ENCODE measurements around the gene ZNF277. TPM values are rescaled to one million over a fixed set of nuclear protein-coding genes. Genes with fewer than 3 reads are reported as not detected.

The ZNF277 gene
- total and polyA plus RNA-seq, 4 donors: 7.8 to 23.5 (median 14.5) TPM

DNA sequence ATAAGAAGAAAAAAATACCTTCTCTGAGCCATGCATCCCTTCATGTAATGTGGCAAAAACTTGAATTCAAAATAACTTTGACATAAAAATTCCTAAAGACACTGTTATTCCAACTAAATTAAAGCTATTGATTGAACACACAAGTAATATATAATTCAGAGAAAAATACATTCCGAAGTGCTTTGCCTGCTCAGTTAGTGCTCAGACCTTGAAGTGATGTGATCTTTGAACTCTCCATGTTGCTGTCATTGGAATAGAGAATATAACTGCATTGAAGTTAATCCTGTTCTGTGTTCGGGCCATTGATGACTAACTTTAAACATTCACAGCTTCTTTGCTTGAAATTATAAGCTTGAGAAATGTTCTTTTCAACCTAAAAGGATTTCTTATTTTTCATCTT is 129.8 kb downstream of the ZNF277 start:
- no peak overlapping the region for H3K9ac ChIP-seq (ENCODE audit: low read depth in 1 of 2, low read length in 2 of 2)
- no peaks in the 10 kb centered on the region for H3K27me3 ChIP-seq (ENCODE audit: control insufficient read depth in 4 of 4, insufficient read depth in 4 of 4, low read length in 3 of 4)
- H3K36me3 ChIP-seq (ENCODE audit: control insufficient read depth in 4 of 4, insufficient read depth in 3 of 4, low read depth in 1 of 4, low read length in 3 of 4): peaks cover 3 to 19% (median 11%) of the 10 kb centered on the region in 4 donors
- TF ChIP-seq NR2F2 (IDR thresholded peaks at IDR 0.05) (no peak), FOXA2 (IDR thresholded peaks at IDR 0.05) (no peak), FOXA1 (IDR thresholded peaks at IDR 0.05) (no peak), YY1 (IDR thresholded peaks at IDR 0.05) (no peak), SP1 (IDR thresholded peaks at IDR 0.05) (no peak), RXRA (IDR thresholded peaks at IDR 0.05) (no peak), HNF4A (conservative IDR thresholded peaks at IDR 0.05) (no peak), HNF4G (IDR thresholded peaks at IDR 0.05) (no peak), EGR1 (IDR thresholded peaks at IDR 0.05; ENCODE audit: low read depth in 2 of 2) (no peak), GABPA (IDR thresholded peaks at IDR 0.05 in 1 of 2, conservative IDR thresholded peaks at IDR 0.05 in 1 of 2) (no peak), JUND (IDR thresholded peaks at IDR 0.05) (no peak), RAD21 (IDR thresholded peaks at IDR 0.05) (no peak), TAF1 (conservative IDR thresholded peaks at IDR 0.05) (no peak)
- TF ChIP-seq, protein P1, sequence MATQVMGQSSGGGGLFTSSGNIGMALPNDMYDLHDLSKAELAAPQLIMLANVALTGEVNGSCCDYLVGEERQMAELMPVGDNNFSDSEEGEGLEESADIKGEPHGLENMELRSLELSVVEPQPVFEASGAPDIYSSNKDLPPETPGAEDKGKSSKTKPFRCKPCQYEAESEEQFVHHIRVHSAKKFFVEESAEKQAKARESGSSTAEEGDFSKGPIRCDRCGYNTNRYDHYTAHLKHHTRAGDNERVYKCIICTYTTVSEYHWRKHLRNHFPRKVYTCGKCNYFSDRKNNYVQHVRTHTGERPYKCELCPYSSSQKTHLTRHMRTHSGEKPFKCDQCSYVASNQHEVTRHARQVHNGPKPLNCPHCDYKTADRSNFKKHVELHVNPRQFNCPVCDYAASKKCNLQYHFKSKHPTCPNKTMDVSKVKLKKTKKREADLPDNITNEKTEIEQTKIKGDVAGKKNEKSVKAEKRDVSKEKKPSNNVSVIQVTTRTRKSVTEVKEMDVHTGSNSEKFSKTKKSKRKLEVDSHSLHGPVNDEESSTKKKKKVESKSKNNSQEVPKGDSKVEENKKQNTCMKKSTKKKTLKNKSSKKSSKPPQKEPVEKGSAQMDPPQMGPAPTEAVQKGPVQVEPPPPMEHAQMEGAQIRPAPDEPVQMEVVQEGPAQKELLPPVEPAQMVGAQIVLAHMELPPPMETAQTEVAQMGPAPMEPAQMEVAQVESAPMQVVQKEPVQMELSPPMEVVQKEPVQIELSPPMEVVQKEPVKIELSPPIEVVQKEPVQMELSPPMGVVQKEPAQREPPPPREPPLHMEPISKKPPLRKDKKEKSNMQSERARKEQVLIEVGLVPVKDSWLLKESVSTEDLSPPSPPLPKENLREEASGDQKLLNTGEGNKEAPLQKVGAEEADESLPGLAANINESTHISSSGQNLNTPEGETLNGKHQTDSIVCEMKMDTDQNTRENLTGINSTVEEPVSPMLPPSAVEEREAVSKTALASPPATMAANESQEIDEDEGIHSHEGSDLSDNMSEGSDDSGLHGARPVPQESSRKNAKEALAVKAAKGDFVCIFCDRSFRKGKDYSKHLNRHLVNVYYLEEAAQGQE (IDR thresholded peaks at IDR 0.05): no peak
- TF ChIP-seq, protein P2, sequence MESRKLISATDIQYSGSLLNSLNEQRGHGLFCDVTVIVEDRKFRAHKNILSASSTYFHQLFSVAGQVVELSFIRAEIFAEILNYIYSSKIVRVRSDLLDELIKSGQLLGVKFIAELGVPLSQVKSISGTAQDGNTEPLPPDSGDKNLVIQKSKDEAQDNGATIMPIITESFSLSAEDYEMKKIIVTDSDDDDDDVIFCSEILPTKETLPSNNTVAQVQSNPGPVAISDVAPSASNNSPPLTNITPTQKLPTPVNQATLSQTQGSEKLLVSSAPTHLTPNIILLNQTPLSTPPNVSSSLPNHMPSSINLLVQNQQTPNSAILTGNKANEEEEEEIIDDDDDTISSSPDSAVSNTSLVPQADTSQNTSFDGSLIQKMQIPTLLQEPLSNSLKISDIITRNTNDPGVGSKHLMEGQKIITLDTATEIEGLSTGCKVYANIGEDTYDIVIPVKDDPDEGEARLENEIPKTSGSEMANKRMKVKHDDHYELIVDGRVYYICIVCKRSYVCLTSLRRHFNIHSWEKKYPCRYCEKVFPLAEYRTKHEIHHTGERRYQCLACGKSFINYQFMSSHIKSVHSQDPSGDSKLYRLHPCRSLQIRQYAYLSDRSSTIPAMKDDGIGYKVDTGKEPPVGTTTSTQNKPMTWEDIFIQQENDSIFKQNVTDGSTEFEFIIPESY (IDR thresholded peaks at IDR 0.05): no peak
- TF ChIP-seq, protein P3, sequence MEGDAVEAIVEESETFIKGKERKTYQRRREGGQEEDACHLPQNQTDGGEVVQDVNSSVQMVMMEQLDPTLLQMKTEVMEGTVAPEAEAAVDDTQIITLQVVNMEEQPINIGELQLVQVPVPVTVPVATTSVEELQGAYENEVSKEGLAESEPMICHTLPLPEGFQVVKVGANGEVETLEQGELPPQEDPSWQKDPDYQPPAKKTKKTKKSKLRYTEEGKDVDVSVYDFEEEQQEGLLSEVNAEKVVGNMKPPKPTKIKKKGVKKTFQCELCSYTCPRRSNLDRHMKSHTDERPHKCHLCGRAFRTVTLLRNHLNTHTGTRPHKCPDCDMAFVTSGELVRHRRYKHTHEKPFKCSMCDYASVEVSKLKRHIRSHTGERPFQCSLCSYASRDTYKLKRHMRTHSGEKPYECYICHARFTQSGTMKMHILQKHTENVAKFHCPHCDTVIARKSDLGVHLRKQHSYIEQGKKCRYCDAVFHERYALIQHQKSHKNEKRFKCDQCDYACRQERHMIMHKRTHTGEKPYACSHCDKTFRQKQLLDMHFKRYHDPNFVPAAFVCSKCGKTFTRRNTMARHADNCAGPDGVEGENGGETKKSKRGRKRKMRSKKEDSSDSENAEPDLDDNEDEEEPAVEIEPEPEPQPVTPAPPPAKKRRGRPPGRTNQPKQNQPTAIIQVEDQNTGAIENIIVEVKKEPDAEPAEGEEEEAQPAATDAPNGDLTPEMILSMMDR (IDR thresholded peaks at IDR 0.05; ENCODE audit: low read depth, low read length, missing input control): no peak
- TF ChIP-seq, protein P4, sequence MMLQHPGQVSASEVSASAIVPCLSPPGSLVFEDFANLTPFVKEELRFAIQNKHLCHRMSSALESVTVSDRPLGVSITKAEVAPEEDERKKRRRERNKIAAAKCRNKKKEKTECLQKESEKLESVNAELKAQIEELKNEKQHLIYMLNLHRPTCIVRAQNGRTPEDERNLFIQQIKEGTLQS (IDR thresholded peaks at IDR 0.05): no peak
- TF ChIP-seq, protein P5, sequence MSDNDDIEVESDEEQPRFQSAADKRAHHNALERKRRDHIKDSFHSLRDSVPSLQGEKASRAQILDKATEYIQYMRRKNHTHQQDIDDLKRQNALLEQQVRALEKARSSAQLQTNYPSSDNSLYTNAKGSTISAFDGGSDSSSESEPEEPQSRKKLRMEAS (IDR thresholded peaks at IDR 0.05): no peak
- no peak for DNase-seq (ENCODE audit: low spot score)
- no peaks in the 10 kb centered on the region for H3K9me3 ChIP-seq (ENCODE audit: control insufficient read depth in 4 of 4, low read length in 3 of 4)
- H3K4me3 ChIP-seq (ENCODE audit: low read depth in 1 of 3, low read length in 3 of 3): no peak overlapping the region
- no peaks in the 10 kb centered on the region for H3K4me1 ChIP-seq (ENCODE audit: control insufficient read depth in 4 of 4, insufficient read depth in 4 of 4, low read length in 3 of 4)
- no peak overlapping the region for H3K27ac ChIP-seq (ENCODE audit: low read depth in 1 of 2, low read length in 2 of 2)
- 92% methylated on average over 2 of the region's 2 CpGs for WGBS
